WTC11 (cell line): ENCODE measurements around the gene MMP17. TPM values are rescaled to one million over a fixed set of nuclear protein-coding genes. Genes with fewer than 3 reads are reported as not detected.
A peak's percentile ranks its signal among the peaks of the same experiment; 100 is the strongest.

Experiments
- ATAC-seq: fragments of 200-7000 bp; cut with Tn5 transposase; 2 replicates; pipeline ENCODE4 v1.10.0; 2021; ENCODE audit warnings: mild to moderate bottlenecking, moderate library complexity
- CTCF ChIA-PET: fragments of 300-600 bp; sonication (Branson Sonifier 250); formaldehyde crosslinking; loops from one replicate; lab custom pipeline; 2021; ENCODE audit warnings: antibody characterized with exemption; lab: Charles Lee
- POLR2A ChIA-PET: fragments of 350-600 bp; sonication (Branson Sonifier 250); formaldehyde crosslinking; loops from one replicate; lab custom pipeline; 2021; ENCODE audit warnings: antibody characterized with exemption; lab: Charles Lee
- DNase-seq: peaks from one replicate; pipeline ENCODE4 v3.0.0; 2021; ENCODE audit warnings: low spot score
- H3K27ac Mint-ChIP-seq: 2 replicates; pipeline ENCODE4 v1.8.0; 2021; ENCODE audit warnings: mixed read lengths
- H3K27me3 Mint-ChIP-seq: 2 replicates; pipeline ENCODE4 v1.8.0; 2021; ENCODE audit warnings: low read depth, mild to moderate bottlenecking, moderate library complexity, mixed read lengths
- H3K36me3 Mint-ChIP-seq: 2 replicates; pipeline ENCODE4 v1.8.0; 2021; ENCODE audit warnings: mixed read lengths
- H3K4me1 Mint-ChIP-seq: 2 replicates; pipeline ENCODE4 v1.8.0; 2022; ENCODE audit warnings: mixed read lengths
- H3K4me3 Mint-ChIP-seq: 2 replicates; pipeline ENCODE4 v1.8.0; 2021; ENCODE audit warnings: mild to moderate bottlenecking, moderate library complexity, mixed read lengths
- H3K9me3 Mint-ChIP-seq: 2 replicates; pipeline ENCODE4 v1.8.0; 2021; ENCODE audit warnings: mixed read lengths
- ATF2 ChIP-seq: sonication (generic); formaldehyde crosslinking; IDR thresholded peaks from 2 replicates; pipeline ENCODE4 v1.8.1; 2022; ENCODE audit warnings: low read depth, missing genetic modification reagents, borderline replicate concordance
- ATF6 ChIP-seq: sonication (generic); formaldehyde crosslinking; IDR thresholded peaks from 2 replicates; pipeline ENCODE4 v1.8.1; 2023; ENCODE audit warnings: mild to moderate bottlenecking, missing genetic modification reagents
- CREM ChIP-seq: sonication (generic); formaldehyde crosslinking; IDR thresholded peaks from 2 replicates; pipeline ENCODE4 v1.8.1; 2022; ENCODE audit warnings: mild to moderate bottlenecking, missing genetic modification reagents, moderate library complexity
- FOXP4 ChIP-seq: sonication (generic); formaldehyde crosslinking; IDR thresholded peaks from 2 replicates; pipeline ENCODE4 v1.8.0; 2022; ENCODE audit warnings: mild to moderate bottlenecking, missing genetic modification reagents
- GABPB1 ChIP-seq: sonication (generic); formaldehyde crosslinking; IDR thresholded peaks from 2 replicates; pipeline ENCODE4 v1.8.1; 2023; ENCODE audit warnings: mild to moderate bottlenecking, missing genetic modification reagents
- HMGXB4 ChIP-seq: sonication (generic); formaldehyde crosslinking; IDR thresholded peaks from 2 replicates; pipeline ENCODE4 v1.8.1; 2023; ENCODE audit warnings: mild to moderate bottlenecking, moderate library complexity, missing genetic modification reagents
- KAT7 ChIP-seq: sonication (generic); formaldehyde crosslinking; IDR thresholded peaks from 2 replicates; pipeline ENCODE4 v1.8.1; 2023; ENCODE audit warnings: missing genetic modification reagents, mild to moderate bottlenecking, borderline replicate concordance
- MAX ChIP-seq: sonication (generic); formaldehyde crosslinking; IDR thresholded peaks from 2 replicates; pipeline ENCODE4 v1.8.0; 2022; ENCODE audit warnings: mild to moderate bottlenecking, missing genetic modification reagents
- SMAD3 ChIP-seq: sonication (generic); formaldehyde crosslinking; IDR thresholded peaks from 2 replicates; pipeline ENCODE4 v1.8.0; 2022; ENCODE audit warnings: missing genetic modification reagents, mild to moderate bottlenecking, borderline replicate concordance
- ZNF219 ChIP-seq: sonication (generic); formaldehyde crosslinking; IDR thresholded peaks from 2 replicates; pipeline ENCODE4 v1.8.0; 2023; ENCODE audit warnings: missing genetic modification reagents, mild to moderate bottlenecking, borderline replicate concordance
- ZNF263 ChIP-seq: sonication (generic); formaldehyde crosslinking; IDR thresholded peaks from 2 replicates; pipeline ENCODE4 v1.8.1; 2022; ENCODE audit warnings: low read depth, mild to moderate bottlenecking, moderate library complexity, missing genetic modification reagents
- ZNF396 ChIP-seq: fragments of 250-450 bp; sonication (Bioruptor Pico); IDR thresholded peaks from 2 replicates; pipeline ENCODE4 v1.8.0; 2021; ENCODE audit warnings: mild to moderate bottlenecking, moderate library complexity, borderline replicate concordance
- ZNF532 ChIP-seq: fragments of 250-450 bp; sonication (Bioruptor Pico); IDR thresholded peaks from 2 replicates; pipeline ENCODE4 v1.9.0; 2021; ENCODE audit warnings: mild to moderate bottlenecking, borderline replicate concordance
- total RNA-seq: library from RNA; stranded (reverse); gene quantifications from 3 replicates; pipeline ENCODE4 v1.2.3, GENCODE V29; 2021

The MMP17 gene
- total RNA-seq, 1 experiment from 2014 or later = 67.1 TPM

- no peak for TF ChIP-seq ATF2 (CRISPR knock-in tag)
- Mint-ChIP-seq H3K4me3 (no peak overlapping the region), H3K9me3 (peaks cover 5% of the 10 kb centered on the region), H3K4me1 (peaks cover 28% of the 10 kb centered on the region), H3K27me3 (no peaks in the 10 kb centered on the region), H3K27ac (0 out of 2 replicates have a peak overlapping the region, but pooled peaks have one; percentile 78), H3K36me3 (peaks cover 57% of the 10 kb centered on the region)
- ATAC-seq (no peak), DNase-seq (no peak)
- ChIA-PET CTCF (interaction anchor here (0.5 kb wide), 1 partner anchor 141 kb away, joined by 4 read pairs; no protein-coding TSS in a partner anchor), POLR2A (no interaction called here)
Measured at GRCh38 chr12:131787143-131787660, 41.0 kb upstream of the MMP17 start.

GRCh38 chr12:131788070-131788469 is 40.1 kb upstream of the MMP17 start:
- H3K36me3 Mint-ChIP-seq = peaks cover 62% of the 10 kb centered on the region
- H3K4me3 Mint-ChIP-seq = no peak overlapping the region
- CTCF ChIA-PET = interaction anchor here (0.5 kb wide), 1 partner anchor 140 kb away, joined by 4 read pairs; no protein-coding TSS in a partner anchor

GRCh38 chr12:131789638-131790037 is 38.6 kb upstream of the MMP17 start:
- ChIA-PET POLR2A (no interaction called here), CTCF (interaction anchor here (1.2 kb wide), 1 partner anchor 7 kb away, joined by 3 read pairs; no protein-coding TSS in a partner anchor)
- H3K4me3 Mint-ChIP-seq = no peak overlapping the region
- no peaks in the 10 kb centered on the region for H3K27me3 Mint-ChIP-seq
- DNase-seq (no peak), ATAC-seq (no peak)
- H3K9me3 Mint-ChIP-seq = peaks cover 5% of the 10 kb centered on the region
- H3K36me3 Mint-ChIP-seq = peaks cover 68% of the 10 kb centered on the region
- no peak overlapping the region for H3K27ac Mint-ChIP-seq
- H3K4me1 Mint-ChIP-seq = peaks cover 29% of the 10 kb centered on the region
- TF ChIP-seq ZNF219 (CRISPR knock-in tag) = no peak
- TF ChIP-seq MAX = no peak
- TF ChIP-seq FOXP4 (CRISPR knock-in tag) = no peak
- no peak for TF ChIP-seq GABPB1 (CRISPR knock-in tag)
- no peak for TF ChIP-seq ATF6 (CRISPR knock-in tag)
- no peak for TF ChIP-seq CREM
- TF ChIP-seq ZNF396 (CRISPR knock-in tag) = no peak

More at GRCh38 chr12:131788070-131788469, 40.1 kb upstream of the MMP17 start:
- Mint-ChIP-seq H3K27ac (peak overlapping the region; percentile 89), H3K27me3 (no peaks in the 10 kb centered on the region), H3K4me1 (peaks cover 28% of the 10 kb centered on the region), H3K9me3 (peaks cover 5% of the 10 kb centered on the region)
- no peak for ATAC-seq
- POLR2A ChIA-PET = no interaction called here
- DNase-seq = no peak
- TF ChIP-seq HMGXB4 (CRISPR knock-in tag) (no peak), KAT7 (CRISPR knock-in tag) (no peak), ZNF532 (CRISPR knock-in tag) (no peak), ZNF263 (no peak), SMAD3 (CRISPR knock-in tag) (no peak), CREM (no peak)
